ENCODE measurements around the gene NAA80.
"Not testable (repeated sequence)": the region's sequence is repeated elsewhere in the genome, so short reads cannot be mapped to it uniquely, and the experiment has no call there.

Gene NAA80

DNA sequence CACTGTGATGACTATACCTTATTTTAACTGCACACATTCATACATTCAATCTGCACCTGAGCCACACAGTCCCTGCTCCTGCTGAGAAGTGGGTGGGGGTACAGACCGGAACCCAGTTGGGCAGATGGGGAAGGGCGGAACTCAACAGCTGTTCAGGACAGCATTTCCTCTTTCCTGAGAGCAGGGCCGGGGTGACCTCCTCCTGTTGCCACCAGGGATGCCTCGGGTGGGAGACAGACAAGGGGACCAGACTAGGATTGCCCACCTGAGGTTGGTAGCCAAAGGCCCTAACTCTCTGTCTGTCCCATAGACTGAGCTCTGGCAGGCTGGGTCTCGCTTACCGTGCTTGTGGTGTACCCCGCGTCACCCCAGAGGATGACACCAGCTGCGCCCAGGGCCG lies 19.4 kb upstream of the NAA80 start:
- TF ChIP-seq, protein P1, sequence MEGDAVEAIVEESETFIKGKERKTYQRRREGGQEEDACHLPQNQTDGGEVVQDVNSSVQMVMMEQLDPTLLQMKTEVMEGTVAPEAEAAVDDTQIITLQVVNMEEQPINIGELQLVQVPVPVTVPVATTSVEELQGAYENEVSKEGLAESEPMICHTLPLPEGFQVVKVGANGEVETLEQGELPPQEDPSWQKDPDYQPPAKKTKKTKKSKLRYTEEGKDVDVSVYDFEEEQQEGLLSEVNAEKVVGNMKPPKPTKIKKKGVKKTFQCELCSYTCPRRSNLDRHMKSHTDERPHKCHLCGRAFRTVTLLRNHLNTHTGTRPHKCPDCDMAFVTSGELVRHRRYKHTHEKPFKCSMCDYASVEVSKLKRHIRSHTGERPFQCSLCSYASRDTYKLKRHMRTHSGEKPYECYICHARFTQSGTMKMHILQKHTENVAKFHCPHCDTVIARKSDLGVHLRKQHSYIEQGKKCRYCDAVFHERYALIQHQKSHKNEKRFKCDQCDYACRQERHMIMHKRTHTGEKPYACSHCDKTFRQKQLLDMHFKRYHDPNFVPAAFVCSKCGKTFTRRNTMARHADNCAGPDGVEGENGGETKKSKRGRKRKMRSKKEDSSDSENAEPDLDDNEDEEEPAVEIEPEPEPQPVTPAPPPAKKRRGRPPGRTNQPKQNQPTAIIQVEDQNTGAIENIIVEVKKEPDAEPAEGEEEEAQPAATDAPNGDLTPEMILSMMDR (IDR thresholded peaks at IDR 0.05; ENCODE audit: extremely low read depth, missing control alignments): no peak
- no peak for DNase-seq (ENCODE audit: low spot score)

DNA sequence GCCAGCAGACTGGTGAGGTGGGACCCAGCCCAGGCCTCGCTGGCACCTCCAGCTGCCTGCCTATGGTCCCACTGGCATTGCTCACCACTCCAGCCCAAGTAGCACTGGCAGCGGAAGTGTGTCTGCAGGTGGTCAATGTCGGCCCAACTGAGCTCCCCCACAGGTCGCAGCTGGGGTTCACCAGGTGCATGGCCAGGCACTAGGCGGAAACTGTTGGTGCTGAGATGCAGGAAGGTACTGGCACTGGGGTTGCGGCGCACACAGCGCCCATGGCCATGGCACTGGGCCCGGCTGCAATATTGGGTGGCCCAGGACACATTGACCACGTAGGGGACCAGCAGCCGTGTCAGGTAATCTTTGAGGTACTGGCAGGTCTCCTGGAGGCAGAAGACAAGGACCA lies 19.0 kb upstream of the NAA80 start:
- DNase-seq (ENCODE audit: low spot score): no peak

DNA sequence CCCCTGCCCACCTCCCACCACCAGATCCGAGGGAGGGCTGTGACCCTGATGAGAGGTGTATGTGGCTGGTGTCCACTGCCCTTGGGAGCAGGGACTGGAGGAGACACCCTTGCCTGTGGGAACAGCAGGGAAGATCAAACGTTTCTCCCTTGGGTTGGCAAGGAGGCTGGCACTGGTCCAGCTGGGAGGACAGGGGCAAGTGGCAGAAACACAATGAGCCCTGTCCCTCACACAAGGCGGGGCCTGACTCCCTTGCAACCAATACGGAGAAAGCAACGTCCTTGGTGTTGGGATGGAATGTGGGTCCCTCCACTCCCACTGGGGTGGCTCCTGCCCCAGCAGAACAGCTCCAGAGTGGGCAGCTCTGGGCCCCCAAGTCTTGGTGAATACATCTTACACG lies 18.1 kb upstream of the NAA80 start:
- DNase-seq (ENCODE audit: low spot score): no peak

More for the DNA sequence above, 19.0 kb upstream of the NAA80 start:
- TF ChIP-seq, protein P1 (IDR thresholded peaks at IDR 0.05; ENCODE audit: extremely low read depth, missing control alignments): no peak

DNA sequence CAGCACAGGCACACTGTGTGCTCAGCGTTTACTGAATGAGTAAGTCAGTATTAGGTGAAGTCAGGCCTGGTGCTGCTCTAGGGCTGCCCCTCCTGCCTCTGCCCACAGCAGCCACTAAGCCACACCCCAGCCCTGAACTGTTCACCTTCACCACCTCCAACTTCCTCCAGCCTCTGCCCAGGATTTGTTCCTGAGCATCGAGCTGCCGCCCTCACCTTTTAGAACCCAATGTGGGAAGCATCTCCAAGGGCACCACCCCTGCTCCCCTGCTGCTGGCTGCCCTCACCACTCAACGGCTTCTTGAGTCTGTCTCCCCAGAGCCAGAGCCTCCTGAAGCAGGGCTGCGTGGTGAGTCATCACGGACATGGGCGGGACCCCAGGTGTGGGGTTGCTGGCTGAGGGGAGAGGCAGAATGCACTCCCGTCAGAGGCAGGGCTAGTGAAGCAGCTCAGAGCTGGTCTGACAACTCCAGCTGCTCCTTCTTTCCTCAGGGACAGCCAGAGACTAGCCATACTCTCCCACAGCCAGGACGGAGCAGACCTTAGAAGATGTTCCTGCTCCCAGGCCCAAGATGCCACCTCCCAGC lies 17.5 kb upstream of the NAA80 start:
- TF ChIP-seq, protein P1 (IDR thresholded peaks at IDR 0.05; ENCODE audit: extremely low read depth, missing control alignments): no peak
- no peak for DNase-seq (ENCODE audit: low spot score)

More for the DNA sequence above, 18.1 kb upstream of the NAA80 start:
- TF ChIP-seq, protein P1 (IDR thresholded peaks at IDR 0.05; ENCODE audit: extremely low read depth, missing control alignments): no peak

DNA sequence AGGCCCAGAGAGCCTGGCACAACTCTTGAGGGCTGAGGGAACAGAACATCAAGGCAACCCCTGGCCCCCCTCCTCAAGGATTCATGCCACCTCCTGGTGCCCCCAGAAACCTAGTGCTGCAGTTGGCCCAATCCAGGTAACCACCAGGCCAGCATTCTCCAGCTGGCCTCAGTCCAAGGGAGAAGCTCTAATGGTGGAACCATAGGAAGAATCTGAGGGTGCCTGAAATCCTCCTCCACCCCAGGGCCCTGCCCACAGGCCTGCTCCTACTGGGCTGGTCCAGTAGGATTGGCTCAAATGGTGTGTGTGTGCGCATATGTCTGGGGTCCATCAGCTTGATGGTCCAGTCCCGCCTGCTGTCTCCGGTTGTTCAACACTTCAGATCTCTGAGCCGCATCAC lies 15.6 kb upstream of the NAA80 start:
- no peak for DNase-seq (ENCODE audit: low spot score)
- TF ChIP-seq, protein P1 (IDR thresholded peaks at IDR 0.05; ENCODE audit: extremely low read depth, missing control alignments): no peak

DNA sequence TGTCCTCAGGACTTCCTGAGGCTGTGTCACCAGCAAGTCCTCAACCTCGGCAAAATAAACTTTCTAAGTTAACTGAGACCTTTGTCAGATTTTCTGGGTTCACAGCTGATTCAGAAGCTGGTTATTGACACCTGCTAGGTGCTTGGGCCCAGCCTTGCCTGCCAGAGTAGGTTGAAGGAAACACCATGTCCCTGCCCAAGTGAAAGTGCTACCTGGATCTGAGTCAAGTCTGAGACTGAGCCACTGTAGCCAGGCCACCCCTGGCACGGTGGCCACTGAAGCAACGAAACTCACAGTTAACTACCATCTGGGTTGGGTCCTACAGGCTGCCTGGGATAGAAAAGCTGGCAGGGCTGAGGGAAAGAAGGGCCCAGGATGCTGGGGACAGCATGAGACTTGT lies 15.1 kb upstream of the NAA80 start:
- no peak for DNase-seq (ENCODE audit: low spot score)
- TF ChIP-seq, protein P1 (IDR thresholded peaks at IDR 0.05; ENCODE audit: extremely low read depth, missing control alignments): no peak

DNA sequence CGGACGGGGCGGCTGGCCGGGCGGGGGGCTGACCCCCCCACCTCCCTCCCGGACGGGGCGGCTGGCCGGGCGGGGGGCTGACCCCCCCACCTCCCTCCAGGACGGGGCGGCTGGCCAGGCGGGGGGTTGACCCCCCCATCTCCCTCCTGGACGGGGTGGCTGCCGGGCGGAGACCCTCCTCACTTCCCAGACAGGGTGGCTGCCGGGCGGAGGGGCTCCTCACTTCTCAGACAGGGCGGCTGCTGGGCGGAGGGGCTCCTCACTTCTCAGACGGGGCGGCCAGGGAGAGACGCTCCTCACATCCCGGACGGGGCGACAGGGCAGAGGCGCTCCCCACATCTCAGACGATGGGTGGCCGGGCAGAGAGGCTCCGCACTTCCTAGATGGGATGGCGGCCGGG lies 12.8 kb upstream of the NAA80 start:
- not testable (repeated sequence) for DNase-seq (ENCODE audit: low spot score)

DNA sequence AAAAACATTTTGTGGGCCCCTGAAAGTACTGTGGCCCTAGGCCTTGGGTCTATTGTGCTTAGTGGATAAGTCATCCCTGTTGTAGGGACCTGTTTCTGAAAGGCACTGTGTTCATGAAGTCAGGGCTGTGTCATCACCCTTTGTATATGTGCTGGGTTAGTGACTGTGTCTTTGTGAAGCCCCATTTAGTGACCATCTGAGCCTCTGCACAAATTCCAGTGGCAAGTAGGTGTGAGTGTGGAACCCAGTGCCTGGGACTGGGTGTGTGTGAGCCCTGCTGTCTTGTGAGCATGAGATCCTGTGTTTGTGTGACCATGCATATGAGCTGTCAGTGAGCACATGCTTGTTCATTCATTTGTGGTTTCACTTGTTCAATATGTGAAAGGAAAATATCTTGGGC lies 5.4 kb upstream of the NAA80 start:
- TF ChIP-seq, protein P1 (IDR thresholded peaks at IDR 0.05; ENCODE audit: extremely low read depth, missing control alignments): no peak
- DNase-seq (ENCODE audit: low spot score): no peak
